Suprapubic skin (tissue), 4 donors: ENCODE measurements around the gene DPM2.

Source experiments
- CTCF ChIP-seq, 2 donors: fragments of 200-600 bp in 1 of 2; fragments of 450-650 bp in 1 of 2; sonication (generic) in 1 of 2; IDR thresholded peaks; one replicate each; pipeline ENCODE4 v1.5.1; 2016 to 2019; ENCODE audit warnings: antibody characterized with exemption in 2 of 2, mild to moderate bottlenecking in 1 of 2, moderate library complexity in 1 of 2
- POLR2A ChIP-seq, 2 donors: fragments of 450-650 bp; IDR thresholded peaks; one replicate each; pipeline ENCODE4 v1.6.1; 2017; ENCODE audit warnings: antibody characterized with exemption in 2 of 2, mild to moderate bottlenecking in 2 of 2, moderate library complexity in 2 of 2
- POLR2AphosphoS5 ChIP-seq, 3 donors: sonication (generic); formaldehyde crosslinking; IDR thresholded peaks; one replicate each; pipeline ENCODE4 v1.6.1; 2017; ENCODE audit warnings: antibody characterized with exemption in 3 of 3

DNA sequence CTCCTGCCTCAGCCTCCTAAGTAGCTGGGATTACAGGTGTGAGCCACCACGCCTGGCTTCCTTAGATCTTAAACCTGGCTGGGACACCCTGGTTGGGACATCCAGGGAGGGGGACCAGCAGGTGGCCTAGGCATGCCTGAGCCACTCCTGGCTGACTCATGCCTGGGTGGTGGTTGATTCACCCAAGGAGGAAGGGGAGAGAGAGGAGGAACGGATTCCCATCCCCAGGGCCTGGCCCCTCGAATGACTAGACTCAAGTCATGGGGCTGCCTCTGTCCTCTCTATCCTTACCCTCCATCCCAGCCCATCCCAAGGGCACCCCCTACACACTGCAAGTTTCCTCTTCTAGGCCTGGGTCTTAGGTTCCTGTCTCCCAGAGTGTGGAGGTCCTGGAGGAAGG lies 30.4 kb upstream of the DPM2 start:
- TF ChIP-seq POLR2AphosphoS5 (IDR thresholded peaks at IDR 0.05): peak in 1 of 3 donors; percentile 16
- TF ChIP-seq CTCF (IDR thresholded peaks at IDR 0.05): no peak
- no peak for TF ChIP-seq POLR2A (IDR thresholded peaks at IDR 0.05)
